GM19438 (cell line): Measurements from ENCODE around the gene POU2F1.
"Not testable (repeated sequence)": the region's sequence is repeated elsewhere in the genome, so short reads cannot be mapped to it uniquely, and the experiment has no call there.

ENCODE experiments used
- ATAC-seq: cut with Tn5 transposase; IDR thresholded peaks from one replicate; pipeline ENCODE4 v1.9.1; 2021; ENCODE audit warnings: low read depth; ENCODE audit not compliant: unreplicated experiment

POU2F1 gene

GRCh38 chr1:167229719-167230385 is 9.2 kb downstream of the POU2F1 start:
- no peak for ATAC-seq

- no peak for ATAC-seq
These were observed 9.8 kb downstream of the POU2F1 start for GRCh38 chr1:167230437-167230836.

GRCh38 chr1:167231873-167232450 is 11.3 kb downstream of the POU2F1 start:
- ATAC-seq: no peak

GRCh38 chr1:167232801-167233200 is 12.1 kb downstream of the POU2F1 start:
- ATAC-seq: no peak

GRCh38 chr1:167233373-167233772 is 12.7 kb downstream of the POU2F1 start:
- ATAC-seq: no peak

- no peak for ATAC-seq
These were observed 16.3 kb downstream of the POU2F1 start for GRCh38 chr1:167237000-167237399.

- ATAC-seq: no peak
These were observed 18.0 kb downstream of the POU2F1 start for GRCh38 chr1:167238713-167239112.

- ATAC-seq: no peak
These were observed 18.6 kb downstream of the POU2F1 start for GRCh38 chr1:167239257-167239656.

- no peak for ATAC-seq
These were observed 23.6 kb downstream of the POU2F1 start for GRCh38 chr1:167244244-167244643.

- ATAC-seq: not testable (repeated sequence)
These were observed 24.5 kb downstream of the POU2F1 start for GRCh38 chr1:167245168-167245567.

- ATAC-seq: no peak
These were observed 26.3 kb downstream of the POU2F1 start for GRCh38 chr1:167246971-167247370.

GRCh38 chr1:167247754-167248153 is 27.1 kb downstream of the POU2F1 start:
- no peak for ATAC-seq

GRCh38 chr1:167248707-167249642 is 28.3 kb downstream of the POU2F1 start:
- no peak for ATAC-seq

GRCh38 chr1:167249702-167250101 is 29.0 kb downstream of the POU2F1 start:
- ATAC-seq: no peak

GRCh38 chr1:167250482-167250881 is 29.8 kb downstream of the POU2F1 start:
- ATAC-seq: no peak

GRCh38 chr1:167251472-167251871 is 30.8 kb downstream of the POU2F1 start:
- no peak for ATAC-seq

- no peak for ATAC-seq
These were observed 32.3 kb downstream of the POU2F1 start for GRCh38 chr1:167252986-167253385.

GRCh38 chr1:167258858-167259257 is 38.2 kb downstream of the POU2F1 start:
- no peak for ATAC-seq

GRCh38 chr1:167262836-167263235 is 42.1 kb downstream of the POU2F1 start:
- ATAC-seq: no peak

GRCh38 chr1:167263344-167263743 is 42.7 kb downstream of the POU2F1 start:
- ATAC-seq: no peak

GRCh38 chr1:167263819-167264464 is 43.3 kb downstream of the POU2F1 start:
- no peak for ATAC-seq
